GM10266 (cell line): Measurements from ENCODE around the gene HDGFL2.

Source experiments
- DNase-seq: peaks from one replicate; pipeline ENCODE4 v3.0.0; 2012; ENCODE audit errors: extremely low spot score
- TF ChIP-seq, protein P1 (sequence below): IDR thresholded peaks from 2 replicates; pipeline ENCODE4 v1.5.1; 2012; ENCODE audit warnings: mild to moderate bottlenecking, low read depth; ENCODE audit not compliant: control insufficient read depth, insufficient read depth; ENCODE audit errors: missing control alignments

Gene HDGFL2

GRCh38 chr19:4502282-4503131, 30.4 kb downstream of the HDGFL2 start:
- TF ChIP-seq, protein P1, sequence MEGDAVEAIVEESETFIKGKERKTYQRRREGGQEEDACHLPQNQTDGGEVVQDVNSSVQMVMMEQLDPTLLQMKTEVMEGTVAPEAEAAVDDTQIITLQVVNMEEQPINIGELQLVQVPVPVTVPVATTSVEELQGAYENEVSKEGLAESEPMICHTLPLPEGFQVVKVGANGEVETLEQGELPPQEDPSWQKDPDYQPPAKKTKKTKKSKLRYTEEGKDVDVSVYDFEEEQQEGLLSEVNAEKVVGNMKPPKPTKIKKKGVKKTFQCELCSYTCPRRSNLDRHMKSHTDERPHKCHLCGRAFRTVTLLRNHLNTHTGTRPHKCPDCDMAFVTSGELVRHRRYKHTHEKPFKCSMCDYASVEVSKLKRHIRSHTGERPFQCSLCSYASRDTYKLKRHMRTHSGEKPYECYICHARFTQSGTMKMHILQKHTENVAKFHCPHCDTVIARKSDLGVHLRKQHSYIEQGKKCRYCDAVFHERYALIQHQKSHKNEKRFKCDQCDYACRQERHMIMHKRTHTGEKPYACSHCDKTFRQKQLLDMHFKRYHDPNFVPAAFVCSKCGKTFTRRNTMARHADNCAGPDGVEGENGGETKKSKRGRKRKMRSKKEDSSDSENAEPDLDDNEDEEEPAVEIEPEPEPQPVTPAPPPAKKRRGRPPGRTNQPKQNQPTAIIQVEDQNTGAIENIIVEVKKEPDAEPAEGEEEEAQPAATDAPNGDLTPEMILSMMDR, result no peak
- no peak for DNase-seq

- TF ChIP-seq, protein P1, result no peak
- DNase-seq, result no peak
These were observed 31.2 kb downstream of the HDGFL2 start for GRCh38 chr19:4503132-4503824.

DNA sequence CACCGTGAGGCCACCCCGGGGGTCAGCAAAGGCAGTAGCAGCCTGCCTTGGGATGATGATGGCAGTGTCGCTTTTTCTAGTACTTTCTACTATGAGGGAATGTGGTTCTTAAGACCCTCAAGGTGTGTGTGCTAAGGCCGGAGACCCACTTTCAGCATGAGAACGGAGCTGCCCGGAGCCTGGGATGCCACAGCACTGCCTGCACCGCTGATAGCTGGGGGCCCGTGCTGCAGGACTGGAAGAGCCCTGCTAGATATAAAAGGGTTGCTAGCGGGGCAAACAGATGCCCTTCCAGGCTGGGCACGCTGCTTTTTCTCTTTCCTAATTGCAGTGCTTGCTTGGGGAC, 31.7 kb downstream of the HDGFL2 start:
- TF ChIP-seq, protein P1, result no peak
- no peak for DNase-seq

DNA sequence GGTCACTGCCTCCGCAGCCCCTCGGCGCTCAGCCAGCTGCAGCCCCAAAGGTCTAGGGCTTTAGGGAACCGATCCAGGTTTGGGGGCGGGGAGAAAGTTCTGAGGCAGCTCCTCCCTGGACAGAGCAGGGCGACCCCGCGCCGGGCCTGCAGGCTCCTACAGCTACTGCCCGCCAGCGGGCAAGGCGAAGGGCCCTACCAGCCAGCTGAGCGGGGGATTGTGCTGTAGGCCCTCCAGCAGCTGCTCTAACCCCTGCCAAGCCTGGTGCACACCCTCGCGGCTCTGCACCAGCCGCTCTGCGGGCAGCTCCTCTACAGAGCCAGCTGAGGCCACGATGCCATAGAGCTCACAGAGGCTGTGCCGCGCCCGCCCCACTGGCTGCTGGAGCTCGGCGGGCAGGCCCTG, 32.2 kb downstream of the HDGFL2 start:
- TF ChIP-seq, protein P1, result no peak
- no peak for DNase-seq

GRCh38 chr19:4504891-4505569, 32.9 kb downstream of the HDGFL2 start:
- TF ChIP-seq, protein P1, result no peak
- no peak for DNase-seq

DNA sequence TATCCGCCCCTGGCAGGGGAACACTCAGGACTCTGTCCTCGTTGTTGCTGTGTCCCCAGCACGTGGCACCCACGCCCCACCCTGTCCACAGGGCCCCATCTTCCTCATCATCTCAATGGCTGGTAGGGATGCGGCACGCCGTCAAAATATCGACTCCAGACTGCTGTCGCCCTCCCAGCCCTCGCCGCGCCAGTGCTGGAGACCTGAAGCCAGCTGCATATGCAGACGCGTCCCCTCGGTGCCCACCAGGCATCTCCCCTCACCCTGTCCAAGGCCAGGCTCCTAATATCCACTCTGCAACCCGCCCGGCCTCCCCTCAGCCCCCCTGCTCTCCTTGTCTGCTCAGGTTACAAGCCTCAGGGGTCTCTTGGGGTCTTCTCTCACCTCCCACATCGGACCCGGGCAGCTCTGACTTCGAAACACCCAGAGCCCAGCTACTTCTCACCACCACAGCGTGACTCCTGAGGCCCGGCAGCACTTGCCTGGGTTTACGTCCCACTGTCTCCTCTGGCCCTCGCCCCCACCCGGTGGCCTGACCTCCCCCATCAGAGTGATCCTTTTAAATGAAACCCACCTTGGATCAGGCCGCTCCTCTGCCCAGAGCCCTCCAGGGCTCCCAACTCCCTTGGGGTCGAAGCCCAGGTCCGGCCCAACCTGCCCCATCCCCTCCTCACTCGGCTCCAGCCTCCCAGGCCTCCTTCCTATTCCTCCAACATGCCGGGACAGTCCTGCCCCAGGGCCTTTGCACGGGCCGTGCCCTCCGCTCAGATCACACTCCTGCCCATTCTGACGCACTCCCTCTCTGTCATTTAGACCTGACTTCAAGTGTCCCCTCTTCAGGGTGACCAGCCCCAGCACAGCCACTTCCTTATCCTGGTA, 33.7 kb downstream of the HDGFL2 start:
- DNase-seq, result no peak
- TF ChIP-seq, protein P1, result no peak
